GM13976 (cell line): ENCODE data around the gene LRMDA.

Experiments used
- DNase-seq: peaks from one replicate; pipeline ENCODE4 v3.0.0; 2012; ENCODE audit warnings: low spot score
- CTCF ChIP-seq: IDR thresholded peaks from 2 replicates; pipeline ENCODE4 v1.5.1; 2012; ENCODE audit warnings: borderline replicate concordance, mild to moderate bottlenecking; ENCODE audit not compliant: insufficient read depth; ENCODE audit errors: extremely low read depth, missing control alignments, control extremely low read depth
- in situ Hi-C: fragments of 300-500 bp; cut with MboI; formaldehyde crosslinking; loops from one replicate; pipeline ENCODE4 v1.12.0; 2022; ENCODE audit warnings: low sequenced_read_pairs, mixed read lengths, inconsistent platforms; ENCODE audit not compliant: unreplicated experiment

Gene LRMDA

DNA sequence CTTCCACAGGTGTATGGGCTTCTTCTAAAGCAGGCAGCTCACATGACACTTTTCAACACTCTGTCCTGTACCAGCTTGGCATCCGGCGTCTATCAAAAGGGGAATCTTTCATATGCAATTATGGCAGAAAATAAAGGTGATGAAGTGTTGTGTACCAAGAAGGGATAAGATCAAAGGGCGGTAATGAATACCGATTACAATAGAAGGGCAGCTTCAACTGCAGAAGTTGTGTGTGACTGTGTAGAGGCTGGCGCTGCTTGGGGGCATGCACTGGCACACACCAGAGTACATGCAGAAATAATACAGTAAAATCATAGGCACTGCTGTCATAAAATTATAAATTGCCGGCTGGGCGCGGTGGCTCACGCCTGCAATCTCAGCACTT lies 744.7 kb downstream of the LRMDA start:
- in situ Hi-C loops = no loop called here
- DNase-seq = no peak
- TF ChIP-seq CTCF = no peak

- in situ Hi-C loops = no loop called here
- TF ChIP-seq CTCF = no peak
- no peak for DNase-seq
Measured at GRCh38 chr10:76177936-76178335, 746.5 kb downstream of the LRMDA start.

GRCh38 chr10:76178532-76179292 lies 747.3 kb downstream of the LRMDA start:
- no peak for TF ChIP-seq CTCF
- DNase-seq = no peak
- in situ Hi-C loops = no loop called here

GRCh38 chr10:76179806-76180205 lies 748.4 kb downstream of the LRMDA start:
- in situ Hi-C loops = no loop called here
- DNase-seq = no peak
- no peak for TF ChIP-seq CTCF

DNA sequence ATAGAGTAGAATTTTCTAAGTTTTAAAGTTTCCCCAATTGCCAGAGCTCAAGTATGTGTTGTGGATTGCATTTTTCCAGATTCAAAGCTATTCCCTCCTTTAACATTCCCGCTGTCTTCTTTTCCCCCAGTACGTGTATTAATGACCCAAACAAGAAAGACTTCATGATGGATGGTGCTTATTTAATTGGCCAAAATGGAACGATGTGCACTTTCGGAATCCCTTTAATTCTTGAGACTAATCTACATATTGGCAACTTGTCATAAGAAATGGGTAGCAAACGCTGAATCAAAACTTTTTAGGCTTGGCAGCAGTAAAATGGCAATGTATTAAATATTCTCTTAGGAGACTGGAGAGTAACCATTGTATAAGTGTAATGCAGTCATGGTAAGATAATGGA lies 753.2 kb downstream of the LRMDA start:
- DNase-seq = no peak
- TF ChIP-seq CTCF = no peak
- in situ Hi-C loops = no loop called here

- in situ Hi-C loops = no loop called here
- no peak for TF ChIP-seq CTCF
- DNase-seq = no peak
Measured at GRCh38 chr10:76185471-76186301, 754.3 kb downstream of the LRMDA start.

GRCh38 chr10:76188216-76188615 lies 756.8 kb downstream of the LRMDA start:
- no peak for DNase-seq
- in situ Hi-C loops = no loop called here
- no peak for TF ChIP-seq CTCF
